H1 (cell line): ENCODE results near the gene DSTN. TPM values are rescaled to one million over a fixed set of nuclear protein-coding genes. Genes with fewer than 3 reads are reported as not detected.

Source experiments
- CTCF ChIA-PET: fragments of 300-600 bp; sonication (Branson Sonifier 250); formaldehyde crosslinking; loops from one replicate; lab custom pipeline; 2021; ENCODE audit not compliant: partially characterized antibody; lab: Charles Lee
- POLR2A ChIA-PET: fragments of 300-600 bp; sonication (Branson Sonifier 250); formaldehyde crosslinking; loops from one replicate; lab custom pipeline; 2021; ENCODE audit warnings: inconsistent platforms; ENCODE audit not compliant: partially characterized antibody; lab: Charles Lee
- DNase-seq, 2 experiments: peaks; one replicate each; pipeline versions ENCODE4 v3.0.0 to v3.0.0-alpha.2; 2010 to 2022; ENCODE audit warnings: low spot score in 2 of 2, low read depth in 1 of 2, mixed read lengths in 1 of 2
- FAIRE-seq: peaks from 2 replicates; lab custom pipeline; 2011; peaks lifted over from hg19 to GRCh38; lab: Jason Lieb, UNC
- H2AFZ ChIP-seq: 2 replicates; pipeline ENCODE4 v1.8.1; 2012; ENCODE audit warnings: low read length, inconsistent platforms
- H2AK5ac ChIP-seq: 2 replicates; pipeline ENCODE4 v1.6.1; 2013; ENCODE audit warnings: low read depth, low read length
- H2BK120ac ChIP-seq: replicated peaks from 2 replicates; pipeline ENCODE3; 2013; ENCODE audit warnings: low read depth, low read length, inconsistent platforms
- H2BK12ac ChIP-seq: 2 replicates; pipeline ENCODE4 v1.6.1; 2013; ENCODE audit warnings: low read depth, low read length
- H2BK15ac ChIP-seq: 2 replicates; pipeline ENCODE4 v1.6.1; 2013; ENCODE audit warnings: low read length
- H2BK20ac ChIP-seq: 2 replicates; pipeline ENCODE4 v1.6.1; 2013; ENCODE audit warnings: low read length
- H2BK5ac ChIP-seq: 2 replicates; pipeline ENCODE4 v1.6.1; 2013; ENCODE audit warnings: low read depth, low read length
- H3K14ac ChIP-seq: 2 replicates; pipeline ENCODE4 v1.6.1; 2013; ENCODE audit warnings: inconsistent platforms; ENCODE audit not compliant: insufficient read length
- H3K18ac ChIP-seq: 2 replicates; pipeline ENCODE4 v1.6.1; 2013; ENCODE audit warnings: low read length; ENCODE audit errors: extremely low read depth
- H3K23ac ChIP-seq: 2 replicates; pipeline ENCODE4 v1.6.1; 2013; ENCODE audit warnings: inconsistent platforms; ENCODE audit not compliant: insufficient read length
- H3K23me2 ChIP-seq: 2 replicates; pipeline ENCODE4 v1.6.1; 2013; ENCODE audit warnings: low read depth, low read length
- H3K27ac ChIP-seq: 2 replicates; pipeline ENCODE4 v1.6.1; 2011; ENCODE audit warnings: low read depth, low read length, inconsistent platforms
- H3K27me3 ChIP-seq, 4 experiments: replicated peaks in 1 of 4; 1 replicate in 1 of 4; 2 replicates in 3 of 4; pipeline versions ENCODE4 v1.6.1 to v1.8.1; 2011 to 2013; ENCODE audit warnings: low read length in 3 of 4, mild to moderate bottlenecking in 3 of 4, inconsistent platforms in 2 of 4, mixed read lengths in 2 of 4, moderate library complexity in 1 of 4; ENCODE audit not compliant: control insufficient read depth in 3 of 4, insufficient read depth in 3 of 4; ENCODE audit errors: extremely low read depth in 1 of 4
- H3K36me3 ChIP-seq, 4 experiments: 2 replicates each; pipeline versions ENCODE4 v1.6.1 to v1.8.1; 2011 to 2013; ENCODE audit warnings: mild to moderate bottlenecking in 4 of 4, low read length in 3 of 4, moderate library complexity in 2 of 4, control low read depth in 1 of 4, inconsistent platforms in 1 of 4; ENCODE audit not compliant: insufficient read depth in 4 of 4, control insufficient read depth in 2 of 4
- H3K4ac ChIP-seq: replicated peaks from 2 replicates; pipeline ENCODE3; 2013; ENCODE audit warnings: low read length, low read depth, mixed read lengths, inconsistent platforms; ENCODE audit not compliant: insufficient read length
- H3K4me1 ChIP-seq, 4 experiments: replicated peaks in 1 of 4; 1 replicate in 1 of 4; 2 replicates in 3 of 4; pipeline versions ENCODE4 v1.6.1 to v1.8.1; 2011 to 2013; ENCODE audit warnings: low read length in 3 of 4, inconsistent platforms in 2 of 4, mixed read lengths in 1 of 4; ENCODE audit not compliant: insufficient read depth in 4 of 4, control insufficient read depth in 3 of 4
- H3K4me2 ChIP-seq, 2 experiments: 2 replicates each; pipeline versions ENCODE4 v1.6.1 to v1.8.1; 2011 to 2013; ENCODE audit warnings: low read depth in 2 of 2, low read length in 2 of 2, control low read depth in 1 of 2, inconsistent platforms in 1 of 2, mild to moderate bottlenecking in 1 of 2; ENCODE audit not compliant: insufficient read depth in 1 of 2
- H3K4me3 ChIP-seq, 4 experiments: fragments of 200-600, 300-600 bp in 1 of 4; sonication (generic), shearing (Covaris generic), sonication (Bioruptor Twin) in 1 of 4; 2 replicates each; pipeline versions ENCODE4 v1.5.1 to v1.8.1; 2011 to 2016; ENCODE audit warnings: low read length in 4 of 4, low read depth in 3 of 4, control low read depth in 2 of 4, inconsistent platforms in 2 of 4, mild to moderate bottlenecking in 2 of 4, mixed read lengths in 1 of 4, moderate library complexity in 1 of 4; ENCODE audit not compliant: insufficient read depth in 2 of 4; ENCODE audit errors: extremely low read depth in 1 of 4
- H3K56ac ChIP-seq: replicated peaks from 2 replicates; pipeline ENCODE3; 2013; ENCODE audit warnings: low read depth, mild to moderate bottlenecking, mixed read lengths, low read length, inconsistent platforms; ENCODE audit not compliant: insufficient read length
- H3K79me1 ChIP-seq: 2 replicates; pipeline ENCODE4 v1.6.1; 2013; ENCODE audit warnings: low read depth, low read length, control low read depth
- H3K79me2 ChIP-seq, 2 experiments: 2 replicates each; pipeline versions ENCODE4 v1.6.1 to v1.8.1; 2012 to 2013; ENCODE audit warnings: low read length in 2 of 2, mild to moderate bottlenecking in 2 of 2, inconsistent platforms in 1 of 2; ENCODE audit not compliant: insufficient read depth in 2 of 2, control insufficient read depth in 1 of 2
- H3K9ac ChIP-seq, 4 experiments: replicated peaks in 1 of 4; 1 replicate in 1 of 4; 2 replicates in 3 of 4; pipeline versions ENCODE4 v1.6.1 to v1.8.1; 2011 to 2013; ENCODE audit warnings: low read depth in 3 of 4, low read length in 3 of 4, control low read depth in 2 of 4, mild to moderate bottlenecking in 2 of 4, moderate library complexity in 2 of 4, inconsistent platforms in 1 of 4; ENCODE audit errors: extremely low read depth in 1 of 4
- H3K9me3 ChIP-seq, 2 experiments: 2 replicates each; pipeline versions ENCODE4 v1.6.1 to v1.8.1; 2012 to 2013; ENCODE audit warnings: mild to moderate bottlenecking in 2 of 2, moderate library complexity in 2 of 2, control low read depth in 1 of 2, inconsistent platforms in 1 of 2, low read depth in 1 of 2, low read length in 1 of 2, mixed read lengths in 1 of 2; ENCODE audit not compliant: insufficient read depth in 2 of 2
- H4K20me1 ChIP-seq, 2 experiments: replicated peaks in 1 of 2; 2 replicates each; pipeline versions ENCODE3 to v1.8.1; 2011 to 2013; ENCODE audit warnings: inconsistent platforms in 2 of 2, low read length in 2 of 2, mild to moderate bottlenecking in 1 of 2; ENCODE audit not compliant: insufficient read depth in 2 of 2, control insufficient read depth in 1 of 2
- H4K5ac ChIP-seq: 2 replicates; pipeline ENCODE4 v1.6.1; 2013; ENCODE audit warnings: low read length, low read depth, mixed read lengths, inconsistent platforms; ENCODE audit not compliant: insufficient read length
- H4K8ac ChIP-seq: 2 replicates; pipeline ENCODE4 v1.8.0; 2013; ENCODE audit warnings: mild to moderate bottlenecking, moderate library complexity, low read length, inconsistent platforms; ENCODE audit not compliant: insufficient read depth; ENCODE audit errors: extremely low read depth
- H4K91ac ChIP-seq: replicated peaks from 2 replicates; pipeline ENCODE3; 2013; ENCODE audit warnings: low read length, mixed read lengths, inconsistent platforms; ENCODE audit not compliant: insufficient read length
- GABPA ChIP-seq: IDR thresholded peaks from 2 replicates; pipeline ENCODE4 v1.6.1; 2011; ENCODE audit warnings: mild to moderate bottlenecking, low read length, moderate library complexity, borderline replicate concordance; ENCODE audit not compliant: insufficient read depth
- KDM1A ChIP-seq: fragments of 200-600, 300-600 bp; sonication (generic); IDR thresholded peaks from 2 replicates; pipeline ENCODE4 v1.7.1; 2016; ENCODE audit warnings: mild to moderate bottlenecking, low read length, borderline replicate concordance
- KDM5A ChIP-seq: fragments of 200-600 bp; IDR thresholded peaks from 2 replicates; pipeline ENCODE4 v1.7.1; 2012; ENCODE audit warnings: mild to moderate bottlenecking, low read length, inconsistent platforms, mixed read lengths
- MAX ChIP-seq: IDR thresholded peaks from 2 replicates; pipeline ENCODE4 v1.6.1; 2012; ENCODE audit warnings: inconsistent platforms
- SIRT6 ChIP-seq: IDR thresholded peaks from one replicate; pipeline ENCODE4 v1.7.1; 2012; ENCODE audit warnings: low read length, inconsistent platforms
- SUZ12 ChIP-seq: fragments of 200-600 bp; sonication (generic); IDR thresholded peaks from 2 replicates; pipeline ENCODE4 v1.6.1; 2012; ENCODE audit warnings: mild to moderate bottlenecking, inconsistent platforms, low read length, moderate library complexity, mixed read lengths
- TAF1 ChIP-seq: IDR thresholded peaks from 2 replicates; pipeline ENCODE4 v1.6.1; 2011; ENCODE audit warnings: mild to moderate bottlenecking, low read depth, low read length
- WGBS, 2 experiments: shearing (Covaris generic) in 1 of 2; methylation state at CpG; one replicate each; pipeline versions ENCODE4 v1.1.6 to v1.1.7; 2013 to 2015; ENCODE audit warnings: low lambda C conversion rate in 2 of 2, mixed read lengths in 2 of 2, inconsistent platforms in 1 of 2, low coverage in 1 of 2, missing lambda C conversion rate in 1 of 2; ENCODE audit not compliant: insufficient replicate concordance in 2 of 2, insufficient coverage in 1 of 2, insufficient read length in 1 of 2; ENCODE audit errors: extremely low coverage in 1 of 2, missing lambda C conversion rate in 1 of 2; 5-methylcytosine and 5-hydroxymethylcytosine counted together
- polyA plus RNA-seq, 7 experiments: library from polyadenylated mRNA; depleted of rRNA in 3 of 7; stranded (reverse) in 5 of 7; unstranded in 2 of 7; fragments of >200 nt in 5 of 7; fragments of 200-250 nt in 2 of 7; gene quantifications; 1 replicate in 5 of 7; 2 replicates in 1 of 7; 4 replicates in 1 of 7; pipeline versions ENCODE4 v1.2.1 to v1.2.3, GENCODE V29; 2011 to 2013; ENCODE audit warnings: missing spikeins in 2 of 7, mixed read lengths in 2 of 7
- total RNA-seq: library from RNA; stranded (reverse); fragmentation: NEBNext Ultra II Directional; extraction: Animal tissue kit (Norgen Biotek cat#: 25700); gene quantifications from 2 replicates; pipeline ENCODE4 v1.2.1, GENCODE V29; 2021

DSTN gene
- total and polyA plus RNA-seq, 2 of the 8 experiments (the other 6 are each of a cell fraction or from before 2014, with no cell fraction given) = 43.3 to 208 TPM

- Histone ChIP-seq H3K9me3 (no peaks in the 10 kb centered on the region), H3K56ac (no peak overlapping the region), H2BK120ac (no peak overlapping the region), H2BK5ac (no peak overlapping the region; the same call in 1 of the 2 replicates), H2BK20ac (no peak overlapping the region), H4K91ac (no peak overlapping the region), H2BK12ac (no peak overlapping the region; the same call in 1 of the 2 replicates), H4K5ac (no peak overlapping the region), H4K20me1 (no peaks in the 10 kb centered on the region), H3K79me2 (no peaks in the 10 kb centered on the region), H3K27ac (no peak overlapping the region), H2BK15ac (no peak overlapping the region), H3K23ac (no peak overlapping the region), H3K14ac (no peak overlapping the region), H3K9ac (no peak overlapping the region; a peak in 1 of 7 replicates), H3K4me2 (no peak overlapping the region), H3K4me1 (peaks cover 7 to 10% (median 9%) of the 10 kb centered on the region in 4 experiments; a peak in 5 of 7 replicates), H4K8ac (no peak overlapping the region), H2AK5ac (no peak overlapping the region), H3K18ac (no peak overlapping the region), H3K27me3 (no peaks in the 10 kb centered on the region), H3K79me1 (no peaks in the 10 kb centered on the region), H3K4ac (no peak overlapping the region), H3K4me3 (no peak overlapping the region), H3K23me2 (no peaks in the 10 kb centered on the region), H2AFZ (no peak overlapping the region), H3K36me3 (no peaks in the 10 kb centered on the region)
- ChIA-PET POLR2A (interaction anchor here (1.1 to 1.8 kb wide), 3 partner anchors 9 to 30 kb away, joined by 4 to 5 read pairs (median 4); partner anchors contain the start of gene DSTN), CTCF (interaction anchor here (0.6 to 2.6 kb wide), 2 partner anchors 56 to 57 kb away, joined by 3 to 8 read pairs; no protein-coding TSS in a partner anchor)
- DNase-seq = peak in 1 of 2 experiments; percentile 41
- 94% methylated on average over 5 of the region's 5 CpGs; no CpG with 5 or more reads in 1 of the 2 experiments for WGBS, 2 experiments
- FAIRE-seq = no peak
- TF ChIP-seq MAX (no peak), GABPA (no peak), SIRT6 (no peak), TAF1 (no peak), SUZ12 (no peak), KDM1A (no peak), KDM5A (no peak)
These were observed 9.4 kb upstream of the DSTN start for GRCh38 chr20:17560344-17561074.
